C4-2B (cell line): Measurements from ENCODE around the gene PLA2G3.

ENCODE experiments used
- H3K27ac ChIP-seq: fragments of 450-650 bp; 2 replicates; pipeline ENCODE4 v1.5.1; 2017
- CTCF ChIP-seq: fragments of 450-650 bp; conservative IDR thresholded peaks from 2 replicates; pipeline ENCODE4 v1.5.1; 2017; ENCODE audit warnings: mild to moderate bottlenecking
- ZFX ChIP-seq: fragments of 450-650 bp; IDR thresholded peaks from 2 replicates; pipeline ENCODE4 v1.6.1; 2017

PLA2G3 gene

DNA sequence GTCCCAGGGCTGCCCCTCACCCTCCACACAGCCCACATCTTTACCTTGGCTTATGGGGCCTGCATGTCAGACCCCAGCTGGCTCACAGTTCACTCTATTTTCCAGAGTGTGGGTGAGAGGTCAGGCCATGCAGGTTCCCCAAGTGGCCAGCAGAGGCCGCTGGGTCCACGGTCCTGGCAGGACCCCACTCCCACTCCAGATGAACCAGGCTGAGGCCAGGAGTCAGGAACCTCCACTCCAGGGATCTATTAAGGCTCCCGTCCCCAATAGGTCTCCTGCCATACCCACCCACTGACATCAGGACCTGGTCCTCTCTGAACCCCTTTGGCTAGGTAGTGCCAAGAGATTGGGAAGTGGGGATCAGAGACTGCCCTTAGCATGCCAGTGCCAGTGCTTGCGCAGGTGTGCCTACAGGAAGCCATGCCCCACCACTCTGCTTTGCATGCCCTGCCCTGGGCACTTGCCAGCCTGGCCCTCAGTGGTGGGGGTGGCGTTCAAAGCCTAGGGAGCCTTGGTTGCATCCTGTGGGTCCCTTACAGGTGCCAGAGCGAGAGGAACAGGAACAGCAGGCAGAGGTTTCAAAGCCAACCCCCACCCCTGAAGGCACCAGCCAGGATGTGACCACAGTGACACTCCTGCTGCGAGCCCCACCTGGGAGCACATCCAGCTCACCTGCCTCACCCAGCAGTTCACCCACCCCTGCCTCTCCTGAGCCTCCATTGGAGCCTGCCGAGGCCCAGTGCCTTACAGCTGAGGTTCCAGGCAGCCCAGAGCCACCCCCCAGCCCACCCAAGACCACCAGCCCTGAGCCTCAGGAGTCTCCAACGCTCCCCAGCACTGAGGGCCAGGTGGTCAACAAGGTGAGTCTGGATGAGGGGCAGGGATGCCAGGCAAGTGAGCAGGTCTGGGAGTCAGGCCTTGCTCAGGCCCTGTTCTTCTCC lies 50.9 kb downstream of the PLA2G3 start:
- peak; percentile 88 for TF ChIP-seq CTCF
- TF ChIP-seq ZFX: no peak
- H3K27ac ChIP-seq: no peak overlapping the region

- TF ChIP-seq ZFX (no peak), CTCF (no peak)
- no peak overlapping the region for H3K27ac ChIP-seq
Measured at GRCh38 chr22:31088233-31088986, 51.9 kb downstream of the PLA2G3 start.

DNA sequence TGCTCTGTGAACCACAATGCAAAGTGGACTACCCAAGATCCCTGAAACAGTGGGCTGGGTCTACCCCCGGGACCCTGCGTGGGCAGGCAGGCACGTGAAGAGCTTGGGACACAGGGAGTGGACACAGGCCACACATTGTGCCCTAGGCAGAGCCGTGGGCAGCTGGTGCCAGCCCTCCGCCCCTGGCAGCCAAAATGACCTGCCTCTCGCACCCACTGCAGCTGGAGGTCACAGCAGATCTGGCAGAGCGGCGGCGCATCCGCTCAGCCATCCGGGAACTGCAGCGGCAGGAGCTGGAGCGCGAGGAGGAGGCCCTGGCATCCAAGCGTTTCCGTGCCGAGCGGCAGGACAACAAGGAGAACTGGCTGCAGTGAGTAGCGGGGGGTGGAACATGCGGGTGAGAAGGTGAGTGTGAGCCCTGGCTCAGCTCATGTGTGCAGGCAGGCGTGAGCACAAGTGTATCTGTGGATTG lies 52.5 kb downstream of the PLA2G3 start:
- H3K27ac ChIP-seq: no peak overlapping the region
- TF ChIP-seq CTCF: no peak
- no peak for TF ChIP-seq ZFX

- no peak overlapping the region for H3K27ac ChIP-seq
- no peak for TF ChIP-seq CTCF
- no peak for TF ChIP-seq ZFX
Measured at GRCh38 chr22:31086703-31087330, 53.5 kb downstream of the PLA2G3 start.

DNA sequence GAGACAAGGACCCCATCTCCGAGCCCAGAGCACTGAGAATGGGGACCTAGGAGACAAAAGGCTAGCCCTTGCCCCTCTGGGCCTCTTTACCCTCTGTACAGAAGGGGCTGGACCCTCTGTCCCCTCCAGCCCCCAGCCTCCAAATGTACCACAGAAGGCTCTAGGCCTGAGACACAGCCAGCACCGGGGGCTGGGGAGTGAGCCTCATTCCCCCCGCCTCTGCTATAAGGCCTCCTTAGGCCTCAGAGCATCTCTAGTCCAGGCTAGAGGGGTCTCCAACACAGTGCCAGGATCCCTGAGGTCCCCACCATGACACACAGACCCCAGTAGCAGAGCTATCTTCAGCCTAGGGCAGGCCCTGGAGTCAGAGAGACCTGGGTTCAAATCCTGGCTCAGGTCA lies 54.4 kb downstream of the PLA2G3 start:
- no peak overlapping the region for H3K27ac ChIP-seq
- TF ChIP-seq CTCF (no peak), ZFX (no peak)

- H3K27ac ChIP-seq: no peak overlapping the region
- TF ChIP-seq CTCF (no peak), ZFX (no peak)
Measured at GRCh38 chr22:31085493-31085824, 54.8 kb downstream of the PLA2G3 start.
